ENCODE data around the gene DIRAS2.
"Not testable (repeated sequence)": the region's sequence is repeated elsewhere in the genome, so short reads cannot be mapped to it uniquely, and the experiment has no call there.

DIRAS2 gene

GRCh38 chr9:90642570-90643539 is at the start of gene DIRAS2:
TSS of gene DIRAS2 (minus strand) at chr9:90642824. CDS start at chr9:90613827, 28,997 bp downstream.
- DNase-seq (ENCODE audit: low spot score in 2 of 2) (no peak), ATAC-seq (replicated peaks; ENCODE audit: extremely low read depth, poor library complexity, severe bottlenecking) (no peak)
- Mint-ChIP-seq H3K4me3 (no peak within 1 kb of the TSS), H3K27ac (ENCODE audit: low read depth) (no peak within 1 kb of the TSS), H3K27me3 (peaks cover 91% of the 10 kb centered on the region), H3K4me1 (no peaks in the 10 kb centered on the region), H3K36me3 (ENCODE audit: insufficient read depth) (no peaks in the 10 kb centered on the region), H3K9me3 (no peaks in the 10 kb centered on the region)

GRCh38 chr9:90684736-90685135 is 42.1 kb upstream of the DIRAS2 start:
- H3K27me3 Mint-ChIP-seq, result peaks cover 29% of the 10 kb centered on the region
- H3K27ac Mint-ChIP-seq (ENCODE audit: low read depth), result no peak overlapping the region
- no peak overlapping the region for H3K4me3 Mint-ChIP-seq
- peaks cover 10% of the 10 kb centered on the region for H3K9me3 Mint-ChIP-seq
- ATAC-seq (replicated peaks; ENCODE audit: extremely low read depth, poor library complexity, severe bottlenecking) (no peak), DNase-seq (ENCODE audit: low spot score in 2 of 2) (no peak)
- no peaks in the 10 kb centered on the region for H3K36me3 Mint-ChIP-seq (ENCODE audit: insufficient read depth)
- H3K4me1 Mint-ChIP-seq, result no peaks in the 10 kb centered on the region

- Mint-ChIP-seq H3K4me3 (no peak overlapping the region), H3K36me3 (ENCODE audit: insufficient read depth) (no peaks in the 10 kb centered on the region)
These were observed 41.5 kb upstream of the DIRAS2 start for GRCh38 chr9:90684106-90684505.

GRCh38 chr9:90680534-90680933 is 37.9 kb upstream of the DIRAS2 start:
- H3K27ac Mint-ChIP-seq (ENCODE audit: low read depth), result no peak overlapping the region
- no peaks in the 10 kb centered on the region for H3K36me3 Mint-ChIP-seq (ENCODE audit: insufficient read depth)
- H3K4me1 Mint-ChIP-seq, result no peaks in the 10 kb centered on the region
- DNase-seq (ENCODE audit: low spot score in 2 of 2) (no peak), ATAC-seq (replicated peaks; ENCODE audit: extremely low read depth, poor library complexity, severe bottlenecking) (no peak)
- no peaks in the 10 kb centered on the region for H3K9me3 Mint-ChIP-seq
- H3K4me3 Mint-ChIP-seq, result no peak overlapping the region
- peaks cover 20% of the 10 kb centered on the region for H3K27me3 Mint-ChIP-seq

More at GRCh38 chr9:90684106-90684505, 41.5 kb upstream of the DIRAS2 start:
- Mint-ChIP-seq H3K9me3 (peaks cover 8% of the 10 kb centered on the region), H3K27ac (ENCODE audit: low read depth) (no peak overlapping the region), H3K27me3 (peaks cover 29% of the 10 kb centered on the region), H3K4me1 (no peaks in the 10 kb centered on the region)
- no peak for ATAC-seq (replicated peaks; ENCODE audit: extremely low read depth, poor library complexity, severe bottlenecking)
- no peak for DNase-seq (ENCODE audit: low spot score in 2 of 2)

- Mint-ChIP-seq H3K9me3 (no peaks in the 10 kb centered on the region), H3K27ac (ENCODE audit: low read depth) (no peak overlapping the region), H3K4me1 (no peaks in the 10 kb centered on the region), H3K36me3 (ENCODE audit: insufficient read depth) (peaks cover 2% of the 10 kb centered on the region), H3K4me3 (no peak overlapping the region), H3K27me3 (peaks cover 80% of the 10 kb centered on the region)
- ATAC-seq (replicated peaks; ENCODE audit: extremely low read depth, poor library complexity, severe bottlenecking) (no peak), DNase-seq (ENCODE audit: low spot score in 2 of 2) (no peak)
These were observed 22.4 kb upstream of the DIRAS2 start for GRCh38 chr9:90665072-90665471.

GRCh38 chr9:90659650-90660364 is 17.2 kb upstream of the DIRAS2 start:
- peaks cover 42% of the 10 kb centered on the region for H3K27me3 Mint-ChIP-seq
- H3K4me1 Mint-ChIP-seq, result no peaks in the 10 kb centered on the region
- DNase-seq (ENCODE audit: low spot score in 2 of 2), result no peak

GRCh38 chr9:90658783-90659182 is 16.2 kb upstream of the DIRAS2 start:
- no peak overlapping the region for H3K27ac Mint-ChIP-seq (ENCODE audit: low read depth)
- DNase-seq (ENCODE audit: low spot score in 2 of 2), result no peak
- H3K36me3 Mint-ChIP-seq (ENCODE audit: insufficient read depth), result peaks cover 2% of the 10 kb centered on the region
- peaks cover 6% of the 10 kb centered on the region for H3K9me3 Mint-ChIP-seq
- H3K4me3 Mint-ChIP-seq, result no peak overlapping the region
- H3K27me3 Mint-ChIP-seq, result peaks cover 32% of the 10 kb centered on the region
- no peaks in the 10 kb centered on the region for H3K4me1 Mint-ChIP-seq
- no peak for ATAC-seq (replicated peaks; ENCODE audit: extremely low read depth, poor library complexity, severe bottlenecking)

More at GRCh38 chr9:90659650-90660364, 17.2 kb upstream of the DIRAS2 start:
- Mint-ChIP-seq H3K36me3 (ENCODE audit: insufficient read depth) (peaks cover 2% of the 10 kb centered on the region), H3K9me3 (peaks cover 6% of the 10 kb centered on the region), H3K27ac (ENCODE audit: low read depth) (no peak overlapping the region), H3K4me3 (no peak overlapping the region)
- ATAC-seq (replicated peaks; ENCODE audit: extremely low read depth, poor library complexity, severe bottlenecking), result no peak

- no peaks in the 10 kb centered on the region for H3K4me1 Mint-ChIP-seq
- DNase-seq (ENCODE audit: low spot score in 2 of 2) (no peak), ATAC-seq (replicated peaks; ENCODE audit: extremely low read depth, poor library complexity, severe bottlenecking) (no peak)
- H3K27ac Mint-ChIP-seq (ENCODE audit: low read depth), result no peak overlapping the region
- H3K36me3 Mint-ChIP-seq (ENCODE audit: insufficient read depth), result peaks cover 2% of the 10 kb centered on the region
- H3K4me3 Mint-ChIP-seq, result no peak overlapping the region
- H3K9me3 Mint-ChIP-seq, result peaks cover 6% of the 10 kb centered on the region
- H3K27me3 Mint-ChIP-seq, result peaks cover 26% of the 10 kb centered on the region
These were observed 15.6 kb upstream of the DIRAS2 start for GRCh38 chr9:90658181-90658580.

GRCh38 chr9:90656876-90657275 is 14.3 kb upstream of the DIRAS2 start:
- not testable (repeated sequence) for DNase-seq (ENCODE audit: low spot score in 2 of 2); H3K36me3 Mint-ChIP-seq (ENCODE audit: insufficient read depth); ATAC-seq (replicated peaks; ENCODE audit: extremely low read depth, poor library complexity, severe bottlenecking); H3K4me1 Mint-ChIP-seq; H3K27ac Mint-ChIP-seq (ENCODE audit: low read depth); H3K9me3 Mint-ChIP-seq; H3K4me3 Mint-ChIP-seq
- peaks cover 13% of the 10 kb centered on the region for H3K27me3 Mint-ChIP-seq

- H3K4me1 Mint-ChIP-seq, result no peaks in the 10 kb centered on the region
- ATAC-seq (replicated peaks; ENCODE audit: extremely low read depth, poor library complexity, severe bottlenecking), result no peak
These were observed 8.6 kb upstream of the DIRAS2 start for GRCh38 chr9:90651246-90651645.

GRCh38 chr9:90647843-90648242 is 5.2 kb upstream of the DIRAS2 start:
- Mint-ChIP-seq H3K4me3 (no peak overlapping the region), H3K4me1 (no peaks in the 10 kb centered on the region), H3K9me3 (peaks cover 11% of the 10 kb centered on the region), H3K27me3 (peaks cover 59% of the 10 kb centered on the region), H3K36me3 (ENCODE audit: insufficient read depth) (no peaks in the 10 kb centered on the region), H3K27ac (ENCODE audit: low read depth) (no peak overlapping the region)
- ATAC-seq (replicated peaks; ENCODE audit: extremely low read depth, poor library complexity, severe bottlenecking), result no peak
- no peak for DNase-seq (ENCODE audit: low spot score in 2 of 2)

More at GRCh38 chr9:90651246-90651645, 8.6 kb upstream of the DIRAS2 start:
- Mint-ChIP-seq H3K4me3 (no peak overlapping the region), H3K36me3 (ENCODE audit: insufficient read depth) (no peaks in the 10 kb centered on the region), H3K9me3 (peaks cover 11% of the 10 kb centered on the region), H3K27ac (ENCODE audit: low read depth) (no peak overlapping the region), H3K27me3 (peaks cover 25% of the 10 kb centered on the region)
- DNase-seq (ENCODE audit: low spot score in 2 of 2), result no peak

- Mint-ChIP-seq H3K4me3 (no peak overlapping the region), H3K27me3 (peaks cover 79% of the 10 kb centered on the region), H3K9me3 (peaks cover 11% of the 10 kb centered on the region), H3K4me1 (no peaks in the 10 kb centered on the region), H3K36me3 (ENCODE audit: insufficient read depth) (no peaks in the 10 kb centered on the region), H3K27ac (ENCODE audit: low read depth) (no peak overlapping the region)
- ATAC-seq (replicated peaks; ENCODE audit: extremely low read depth, poor library complexity, severe bottlenecking) (no peak), DNase-seq (ENCODE audit: low spot score in 2 of 2) (no peak)
These were observed 3.1 kb upstream of the DIRAS2 start for GRCh38 chr9:90645721-90646120.

All from central memory CD8-positive, alpha-beta T cell (primary cell).